IPS DF 6.9 (cell line): ENCODE measurements around the gene SHROOM2.

Experiments used
- DNase-seq: peaks from one replicate; pipeline ENCODE4 v3.0.0-alpha.2; 2013; ENCODE audit warnings: low read depth, low spot score
- H3K27ac ChIP-seq: one replicate; pipeline ENCODE4 v1.5.1; 2013; ENCODE audit warnings: low read length, control low read depth
- H3K27me3 ChIP-seq: 2 replicates; pipeline ENCODE4 v1.6.1; 2013; ENCODE audit warnings: mild to moderate bottlenecking, low read length; ENCODE audit not compliant: control insufficient read depth, insufficient read depth
- H3K36me3 ChIP-seq: 2 replicates; pipeline ENCODE4 v1.6.1; 2013; ENCODE audit warnings: low read length; ENCODE audit not compliant: control insufficient read depth, insufficient read depth
- H3K4me1 ChIP-seq: 2 replicates; pipeline ENCODE4 v1.6.1; 2013; ENCODE audit warnings: low read length; ENCODE audit not compliant: control insufficient read depth, insufficient read depth
- H3K4me3 ChIP-seq: 2 replicates; pipeline ENCODE4 v1.5.1; 2013; ENCODE audit warnings: mild to moderate bottlenecking, low read length
- H3K9me3 ChIP-seq: 2 replicates; pipeline ENCODE4 v1.6.1; 2013; ENCODE audit warnings: low read length, inconsistent platforms; ENCODE audit not compliant: control insufficient read depth, insufficient read depth
- WGBS: extraction: QIAGEN DNeasy Blood & Tissue Kit; methylation state at CpG from one replicate; pipeline ENCODE4 v1.1.7; 2013; ENCODE audit warnings: mixed read lengths, missing lambda C conversion rate; ENCODE audit not compliant: insufficient read length, insufficient coverage; 5-methylcytosine and 5-hydroxymethylcytosine counted together

SHROOM2 gene

DNA sequence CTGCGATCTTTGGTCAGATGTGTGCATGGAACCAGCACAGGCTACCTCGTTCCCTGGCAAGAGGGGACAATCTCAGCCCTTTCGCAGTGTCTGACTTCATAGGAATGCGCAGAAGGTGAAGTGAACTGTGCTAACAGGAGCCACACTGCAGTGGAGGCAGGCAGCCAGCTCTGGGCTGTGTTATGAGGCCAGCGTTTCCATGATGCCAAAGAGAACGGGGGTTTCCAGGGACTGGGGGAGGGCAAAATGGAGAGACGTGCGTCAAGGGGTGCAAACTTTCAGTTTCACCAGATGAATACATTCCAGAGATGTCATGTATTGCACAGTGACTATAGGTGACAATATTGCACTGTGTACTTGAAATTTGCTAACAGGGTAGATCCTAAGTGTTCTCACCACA lies 211.3 kb downstream of the SHROOM2 start:
- Histone ChIP-seq H3K36me3 (no peaks in the 10 kb centered on the region), H3K4me1 (no peaks in the 10 kb centered on the region), H3K9me3 (no peaks in the 10 kb centered on the region), H3K27ac (no peak overlapping the region), H3K4me3 (no peak overlapping the region), H3K27me3 (no peaks in the 10 kb centered on the region)
- DNase-seq = no peak
- WGBS = no CpG with 5 or more reads among the region's 8 CpGs
